HepG2 (cell line): Measurements from ENCODE around the gene ATE1. TPM values are rescaled to one million over a fixed set of nuclear protein-coding genes. Genes with fewer than 3 reads are reported as not detected.

Experiments
- ARID4A ChIP-seq: sonication (generic); formaldehyde crosslinking; IDR thresholded peaks from 2 replicates; pipeline ENCODE4 v1.5.0; 2020; ENCODE audit warnings: mild to moderate bottlenecking, missing genetic modification reagents, borderline replicate concordance
- CEBPZ ChIP-seq: IDR thresholded peaks from 2 replicates; pipeline ENCODE4 v1.6.1; 2012; ENCODE audit warnings: low read length, improper control_type of control experiment
- FOXO1 ChIP-seq: sonication (generic); formaldehyde crosslinking; IDR thresholded peaks from 2 replicates; pipeline ENCODE4 v1.4.0; 2020; ENCODE audit warnings: missing genetic modification reagents
- MAFG ChIP-seq: sonication (generic); formaldehyde crosslinking; IDR thresholded peaks from 2 replicates; pipeline ENCODE4 v1.5.1; 2020; ENCODE audit warnings: mild to moderate bottlenecking, missing genetic modification reagents
- PLRG1 ChIP-seq: fragments of 450-650 bp; conservative IDR thresholded peaks from 2 replicates; pipeline ENCODE4 v1.6.1; 2016
- SMAD1 ChIP-seq: sonication (generic); formaldehyde crosslinking; IDR thresholded peaks from 2 replicates; pipeline ENCODE4 v1.4.0; 2020; ENCODE audit warnings: missing genetic modification reagents, low read depth, mild to moderate bottlenecking, borderline replicate concordance
- SSRP1 ChIP-seq: IDR thresholded peaks from 2 replicates; pipeline ENCODE4 v1.6.1; 2016; ENCODE audit warnings: control low read depth
- TAF15 ChIP-seq: fragments of 200-400 bp; formaldehyde crosslinking; IDR thresholded peaks from one replicate; pipeline ENCODE4 v1.6.1; 2018; ENCODE audit warnings: mild to moderate bottlenecking, low read depth, low read length; ENCODE audit not compliant: poor library complexity, severe bottlenecking
- ZBTB7B ChIP-seq: sonication (generic); formaldehyde crosslinking; IDR thresholded peaks from 2 replicates; pipeline ENCODE4 v1.4.0; 2020; ENCODE audit warnings: missing genetic modification reagents
- ZBTB8A ChIP-seq: sonication (generic); formaldehyde crosslinking; IDR thresholded peaks from 2 replicates; pipeline ENCODE4 v1.4.0; 2020; ENCODE audit warnings: mild to moderate bottlenecking, low read depth, missing genetic modification reagents, borderline replicate concordance
- ZNF143 ChIP-seq: sonication (generic); formaldehyde crosslinking; IDR thresholded peaks from 2 replicates; pipeline ENCODE4 v1.4.0; 2020; ENCODE audit warnings: missing genetic modification reagents
- ZNF256 ChIP-seq: sonication (generic); formaldehyde crosslinking; conservative IDR thresholded peaks from 2 replicates; pipeline ENCODE4 v1.4.0; 2020; ENCODE audit warnings: missing genetic modification reagents
- ZNF512 ChIP-seq: sonication (generic); formaldehyde crosslinking; IDR thresholded peaks from 2 replicates; pipeline ENCODE4 v1.4.0; 2020; ENCODE audit warnings: mild to moderate bottlenecking, missing genetic modification reagents
- ZNF543 ChIP-seq: sonication (generic); formaldehyde crosslinking; IDR thresholded peaks from 2 replicates; pipeline ENCODE4 v1.4.0; 2020; ENCODE audit warnings: mild to moderate bottlenecking, missing genetic modification reagents
- ZNF574 ChIP-seq: sonication (generic); formaldehyde crosslinking; IDR thresholded peaks from 2 replicates; pipeline ENCODE4 v1.4.0; 2020; ENCODE audit warnings: missing genetic modification reagents
- ZNF770 ChIP-seq: sonication (generic); formaldehyde crosslinking; IDR thresholded peaks from 2 replicates; pipeline ENCODE4 v1.5.0; 2020; ENCODE audit warnings: mild to moderate bottlenecking, missing genetic modification reagents
- polyA plus RNA-seq, 8 experiments: library from polyadenylated mRNA; depleted of rRNA in 3 of 8; stranded (reverse) in 7 of 8; unstranded in 1 of 8; fragments of >200 nt; fragmentation: Illumina TruSeq in 4 of 8; extraction: Trizol in 4 of 8; gene quantifications; 2 replicates each; pipeline versions ENCODE4 v1.2.1 to v1.2.3, GENCODE V29; 2011 to 2016; ENCODE audit warnings: low read depth in 4 of 8, missing spikeins in 1 of 8, mixed read lengths in 1 of 8; ENCODE audit not compliant: insufficient read depth in 1 of 8
- total RNA-seq, 5 experiments: library from RNA; depleted of rRNA; stranded (reverse); fragments of >200 nt; fragmentation: Illumina TruSeq; extraction: Trizol; gene quantifications; 2 replicates each; pipeline ENCODE4 v1.2.3, GENCODE V29; 2016; ENCODE audit warnings: low read depth in 1 of 5

Gene ATE1
- total and polyA plus RNA-seq, 2 of the 13 experiments (the other 11 are each of a cell fraction or from before 2014, with no cell fraction given) = 17.5 to 42.2 TPM

- TF ChIP-seq TAF15 (no peak), ZNF143 (CRISPR knock-in tag) (no peak), ARID4A (CRISPR knock-in tag) (peak; percentile 66; the same call in 1 of the 2 replicates), ZNF574 (CRISPR knock-in tag) (peak; percentile 79), ZNF512 (0 out of 2 replicates have a peak, but pooled peaks have one; percentile 66), ZBTB8A (CRISPR knock-in tag) (no peak), SSRP1 (0 out of 2 replicates have a peak, but pooled peaks have one; percentile 30), FOXO1 (CRISPR knock-in tag) (peak; percentile 24; the same call in 1 of the 2 replicates), PLRG1 (no peak), ZBTB7B (0 out of 2 replicates have a peak, but pooled peaks have one; percentile 46), MAFG (CRISPR knock-in tag) (no peak), ZNF770 (CRISPR knock-in tag) (no peak), CEBPZ (no peak), ZNF256 (CRISPR knock-in tag) (no peak), SMAD1 (CRISPR knock-in tag) (no peak), ZNF543 (CRISPR knock-in tag) (peak; percentile 47; the same call in 1 of the 2 replicates)
Observed at GRCh38 chr10:121935702-121936101, 7.9 kb upstream of the ATE1 start (continued).
